OCI-LY7 (cell line): Measurements from ENCODE around the gene TBC1D3B.
"Not testable (repeated sequence)": the region's sequence is repeated elsewhere in the genome, so short reads cannot be mapped to it uniquely, and the experiment has no call there.

ENCODE experiments used
- EZH2phosphoT487 ChIP-seq: fragments of 200-600 bp; sonication (generic); IDR thresholded peaks from 2 replicates; pipeline ENCODE4 v1.6.1; 2018; ENCODE audit warnings: low read depth, borderline replicate concordance, mild to moderate bottlenecking, mixed run types, antibody characterized with exemption, low read length, moderate library complexity, mixed read lengths
- TF ChIP-seq, protein P1 (sequence below): fragments of 200-600 bp; sonication (generic); conservative IDR thresholded peaks from 2 replicates; pipeline ENCODE4 v1.5.1; 2014; ENCODE audit warnings: mild to moderate bottlenecking, antibody characterized with exemption, low read length, moderate library complexity, mixed read lengths

- TF ChIP-seq, protein P1, sequence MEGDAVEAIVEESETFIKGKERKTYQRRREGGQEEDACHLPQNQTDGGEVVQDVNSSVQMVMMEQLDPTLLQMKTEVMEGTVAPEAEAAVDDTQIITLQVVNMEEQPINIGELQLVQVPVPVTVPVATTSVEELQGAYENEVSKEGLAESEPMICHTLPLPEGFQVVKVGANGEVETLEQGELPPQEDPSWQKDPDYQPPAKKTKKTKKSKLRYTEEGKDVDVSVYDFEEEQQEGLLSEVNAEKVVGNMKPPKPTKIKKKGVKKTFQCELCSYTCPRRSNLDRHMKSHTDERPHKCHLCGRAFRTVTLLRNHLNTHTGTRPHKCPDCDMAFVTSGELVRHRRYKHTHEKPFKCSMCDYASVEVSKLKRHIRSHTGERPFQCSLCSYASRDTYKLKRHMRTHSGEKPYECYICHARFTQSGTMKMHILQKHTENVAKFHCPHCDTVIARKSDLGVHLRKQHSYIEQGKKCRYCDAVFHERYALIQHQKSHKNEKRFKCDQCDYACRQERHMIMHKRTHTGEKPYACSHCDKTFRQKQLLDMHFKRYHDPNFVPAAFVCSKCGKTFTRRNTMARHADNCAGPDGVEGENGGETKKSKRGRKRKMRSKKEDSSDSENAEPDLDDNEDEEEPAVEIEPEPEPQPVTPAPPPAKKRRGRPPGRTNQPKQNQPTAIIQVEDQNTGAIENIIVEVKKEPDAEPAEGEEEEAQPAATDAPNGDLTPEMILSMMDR, result not testable (repeated sequence)
- TF ChIP-seq EZH2phosphoT487, result not testable (repeated sequence)
These were observed 11.7 kb upstream of the TBC1D3B start for GRCh38 chr17:36187943-36188665.
